C4-2B (cell line): ENCODE data around the gene B4GALT4.

Experiments
- H3K27ac ChIP-seq: fragments of 450-650 bp; 2 replicates; pipeline ENCODE4 v1.5.1; 2017
- CTCF ChIP-seq: fragments of 450-650 bp; conservative IDR thresholded peaks from 2 replicates; pipeline ENCODE4 v1.5.1; 2017; ENCODE audit warnings: mild to moderate bottlenecking
- ZFX ChIP-seq: fragments of 450-650 bp; IDR thresholded peaks from 2 replicates; pipeline ENCODE4 v1.6.1; 2017

The B4GALT4 gene

DNA sequence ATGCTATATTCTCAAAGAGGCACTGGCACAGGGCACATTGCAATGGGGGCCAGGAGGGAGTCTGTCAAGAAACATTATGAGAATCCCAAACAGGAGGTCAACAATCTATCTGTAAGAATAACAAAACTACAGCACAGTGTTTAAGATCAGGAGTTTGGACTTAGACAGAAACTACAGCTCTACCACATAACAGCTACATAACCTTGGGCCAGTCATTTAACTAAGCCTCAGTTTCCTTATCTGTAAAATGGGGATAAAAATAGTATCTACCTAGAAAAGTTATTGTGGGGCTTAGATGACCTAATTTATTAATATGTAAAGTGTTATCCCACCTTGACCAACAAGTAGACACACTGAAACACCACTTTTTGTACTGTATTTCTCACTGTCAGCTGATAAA lies 9.9 kb downstream of the B4GALT4 start:
- no peak overlapping the region for H3K27ac ChIP-seq

DNA sequence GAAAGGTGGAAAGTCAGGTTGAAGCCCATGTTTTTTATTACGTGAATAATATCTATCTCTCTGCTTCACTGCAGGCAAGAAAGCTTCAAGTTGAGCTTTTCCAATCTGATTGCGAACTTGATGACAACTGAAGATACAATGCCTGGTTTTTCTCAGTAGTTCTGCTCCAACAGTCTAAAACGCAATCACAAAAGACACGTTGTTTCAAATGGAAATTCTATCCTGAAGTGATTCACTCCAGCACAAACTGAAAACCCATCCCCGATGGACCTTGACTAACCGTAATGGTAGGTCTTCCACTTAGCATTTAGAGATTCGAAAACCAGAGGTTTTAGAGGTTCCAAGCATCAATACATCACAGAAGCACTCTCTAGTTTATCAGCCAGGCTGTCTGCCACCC lies 10.6 kb downstream of the B4GALT4 start:
- H3K27ac ChIP-seq = no peak overlapping the region
- TF ChIP-seq CTCF (no peak), ZFX (no peak)

More for the DNA sequence above, 9.9 kb downstream of the B4GALT4 start:
- TF ChIP-seq CTCF = no peak
- no peak for TF ChIP-seq ZFX

GRCh38 chr3:119229190-119229589 lies 11.5 kb downstream of the B4GALT4 start:
- no peak overlapping the region for H3K27ac ChIP-seq
- no peak for TF ChIP-seq CTCF

- no peak for TF ChIP-seq CTCF
- TF ChIP-seq ZFX = no peak
- H3K27ac ChIP-seq = no peak overlapping the region
Observed at GRCh38 chr3:119228373-119229145, 12.1 kb downstream of the B4GALT4 start.

DNA sequence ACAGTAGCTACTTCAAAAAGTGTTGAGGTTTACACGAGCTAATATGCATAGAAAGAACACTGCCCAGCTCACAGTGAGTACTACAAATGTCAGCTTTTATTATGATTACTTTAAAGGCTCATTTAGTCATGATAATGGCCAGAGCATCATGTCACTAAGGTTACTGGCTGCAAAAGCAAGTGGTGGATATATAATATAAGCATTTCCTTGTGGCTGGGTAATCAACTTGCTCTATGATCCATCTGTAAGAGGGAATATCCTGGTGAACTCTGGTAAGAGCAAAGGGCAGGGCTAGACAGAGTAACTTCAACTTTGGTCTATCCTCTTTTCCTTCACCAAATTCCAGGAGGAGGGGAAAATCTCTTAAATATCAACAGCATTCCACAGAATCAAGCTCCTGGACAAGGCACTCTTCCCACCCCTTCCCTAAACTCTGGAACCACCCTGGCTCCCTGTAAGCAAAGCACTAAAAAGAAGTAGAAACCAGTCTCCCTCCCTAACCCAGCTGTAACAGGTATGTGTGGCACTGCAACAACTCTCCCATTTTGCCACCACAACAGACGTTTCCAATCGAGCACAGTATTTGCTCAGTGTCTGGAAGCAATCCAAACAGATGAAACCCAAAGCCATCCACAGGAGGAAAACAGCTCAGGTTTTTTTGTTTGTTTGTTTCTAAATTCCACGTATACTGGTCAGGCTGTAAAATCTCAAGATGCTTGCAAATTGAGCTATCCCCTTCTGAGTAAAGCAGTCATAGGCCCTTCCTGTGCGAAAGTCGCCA lies 13.4 kb downstream of the B4GALT4 start:
- no peak for TF ChIP-seq ZFX
- TF ChIP-seq CTCF = no peak
- H3K27ac ChIP-seq = no peak overlapping the region

- TF ChIP-seq CTCF = no peak
- TF ChIP-seq ZFX = no peak
- no peak overlapping the region for H3K27ac ChIP-seq
Observed at GRCh38 chr3:119225121-119225520, 15.6 kb downstream of the B4GALT4 start.

DNA sequence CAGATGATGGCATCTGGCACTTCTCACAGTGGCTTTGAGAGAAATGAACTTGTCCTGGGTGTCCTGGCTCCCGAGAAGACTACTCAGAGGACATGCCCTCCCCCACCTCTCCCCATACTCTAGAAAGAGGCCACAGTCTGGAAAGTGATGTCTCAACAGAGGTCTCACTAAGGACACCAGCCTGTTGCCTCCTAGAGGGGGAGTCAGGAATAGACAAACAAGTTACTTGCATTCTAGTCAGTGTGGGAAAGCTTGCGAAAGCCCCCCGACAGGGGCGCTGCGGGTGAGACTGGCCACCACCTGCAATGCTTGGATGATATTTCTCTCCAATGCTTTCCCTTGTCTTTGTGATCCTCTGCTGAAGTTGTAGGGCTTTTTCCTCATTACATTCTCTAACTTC lies 17.2 kb downstream of the B4GALT4 start:
- TF ChIP-seq ZFX (no peak), CTCF (no peak)

More for the DNA sequence above, 17.2 kb downstream of the B4GALT4 start:
- H3K27ac ChIP-seq = no peak overlapping the region
